HepG2 (cell line): ENCODE results near the gene LAMB4. TPM values are rescaled to one million over a fixed set of nuclear protein-coding genes. Genes with fewer than 3 reads are reported as not detected.
A peak's percentile ranks its signal among the peaks of the same experiment; 100 is the strongest.

Experiments used
- BCL3 ChIP-seq: sonication (generic); formaldehyde crosslinking; IDR thresholded peaks from 2 replicates; pipeline ENCODE4 v1.5.1; 2020; ENCODE audit warnings: mild to moderate bottlenecking, missing genetic modification reagents, moderate library complexity
- EEA1 ChIP-seq: sonication (generic); formaldehyde crosslinking; IDR thresholded peaks from 2 replicates; pipeline ENCODE4 v1.5.1; 2020; ENCODE audit warnings: mild to moderate bottlenecking, missing genetic modification reagents, borderline replicate concordance
- EED ChIP-seq: sonication (generic); formaldehyde crosslinking; IDR thresholded peaks from 2 replicates; pipeline ENCODE4 v1.5.0; 2020; ENCODE audit warnings: mild to moderate bottlenecking, missing genetic modification reagents
- GPBP1L1 ChIP-seq: sonication (generic); formaldehyde crosslinking; IDR thresholded peaks from 2 replicates; pipeline ENCODE4 v1.5.0; 2020; ENCODE audit warnings: mild to moderate bottlenecking, missing genetic modification reagents
- KLF12 ChIP-seq: sonication (generic); formaldehyde crosslinking; IDR thresholded peaks from 2 replicates; pipeline ENCODE4 v1.4.0; 2020; ENCODE audit warnings: missing genetic modification reagents, borderline replicate concordance
- KLF15 ChIP-seq: sonication (generic); formaldehyde crosslinking; IDR thresholded peaks from 2 replicates; pipeline ENCODE4 v1.8.1; 2023; ENCODE audit warnings: borderline replicate concordance, mild to moderate bottlenecking, inconsistent platforms, missing genetic modification reagents, mixed read lengths
- MXD1 ChIP-seq: sonication (generic); formaldehyde crosslinking; IDR thresholded peaks from 2 replicates; pipeline ENCODE4 v1.4.0; 2020; ENCODE audit warnings: mild to moderate bottlenecking, missing genetic modification reagents
- NCOR1 ChIP-seq: fragments of 200-600 bp; sonication (generic); IDR thresholded peaks from 2 replicates; pipeline ENCODE4 v1.7.0; 2017; ENCODE audit warnings: antibody characterized with exemption, low read length, borderline replicate concordance
- PITX1 ChIP-seq: sonication (generic); formaldehyde crosslinking; IDR thresholded peaks from 2 replicates; pipeline ENCODE4 v1.5.1; 2020; ENCODE audit warnings: mild to moderate bottlenecking, missing genetic modification reagents
- POLR2A ChIP-seq, 2 experiments: IDR thresholded peaks; 2 replicates each; pipeline ENCODE4 v1.6.1; 2011; ENCODE audit warnings: low read depth in 2 of 2, low read length in 2 of 2, mild to moderate bottlenecking in 1 of 2, moderate library complexity in 1 of 2; ENCODE audit not compliant: insufficient read depth in 1 of 2
- POLR2AphosphoS2 ChIP-seq: IDR thresholded peaks from 2 replicates; pipeline ENCODE4 v1.6.1; 2011; ENCODE audit warnings: low read depth, low read length, improper control_type of control experiment
- PRMT3 ChIP-seq: sonication (generic); formaldehyde crosslinking; IDR thresholded peaks from 2 replicates; pipeline ENCODE4 v1.8.1; 2022; ENCODE audit warnings: low read depth, mild to moderate bottlenecking, moderate library complexity, missing genetic modification reagents, borderline replicate concordance
- RARA ChIP-seq: IDR thresholded peaks from 2 replicates; pipeline ENCODE4 v1.6.1; 2016; ENCODE audit warnings: missing genetic modification reagents, missing compliant biosample characterization
- RFX1 ChIP-seq: fragments of 450-650 bp; IDR thresholded peaks from 2 replicates; pipeline ENCODE4 v1.6.1; 2017
- SALL1 ChIP-seq: sonication (generic); formaldehyde crosslinking; IDR thresholded peaks from 2 replicates; pipeline ENCODE4 v1.8.0; 2022; ENCODE audit warnings: mild to moderate bottlenecking, missing genetic modification reagents
- ZHX1 ChIP-seq: sonication (generic); formaldehyde crosslinking; IDR thresholded peaks from 2 replicates; pipeline ENCODE4 v1.8.1; 2022; ENCODE audit warnings: low read depth, mild to moderate bottlenecking, missing genetic modification reagents
- ZNF253 ChIP-seq: sonication (generic); formaldehyde crosslinking; IDR thresholded peaks from 2 replicates; pipeline ENCODE4 v1.8.0; 2022; ENCODE audit warnings: mild to moderate bottlenecking, missing genetic modification reagents, borderline replicate concordance
- ZNF350 ChIP-seq: sonication (generic); formaldehyde crosslinking; IDR thresholded peaks from 2 replicates; pipeline ENCODE4 v1.4.0; 2020; ENCODE audit warnings: mild to moderate bottlenecking, low read depth, missing genetic modification reagents, borderline replicate concordance
- ZNF749 ChIP-seq: sonication (generic); formaldehyde crosslinking; IDR thresholded peaks from 2 replicates; pipeline ENCODE4 v1.8.0; 2022; ENCODE audit warnings: mild to moderate bottlenecking, missing genetic modification reagents, moderate library complexity, borderline replicate concordance
- ZNF768 ChIP-seq: sonication (generic); formaldehyde crosslinking; IDR thresholded peaks from 2 replicates; pipeline ENCODE4 v1.4.0; 2020; ENCODE audit warnings: missing genetic modification reagents
- polyA plus RNA-seq, 8 experiments: library from polyadenylated mRNA; depleted of rRNA in 3 of 8; stranded (reverse) in 7 of 8; unstranded in 1 of 8; fragments of >200 nt; fragmentation: Illumina TruSeq in 4 of 8; extraction: Trizol in 4 of 8; gene quantifications; 2 replicates each; pipeline versions ENCODE4 v1.2.1 to v1.2.3, GENCODE V29; 2011 to 2016; ENCODE audit warnings: low read depth in 4 of 8, missing spikeins in 1 of 8, mixed read lengths in 1 of 8; ENCODE audit not compliant: insufficient read depth in 1 of 8
- total RNA-seq, 5 experiments: library from RNA; depleted of rRNA; stranded (reverse); fragments of >200 nt; fragmentation: Illumina TruSeq; extraction: Trizol; gene quantifications; 2 replicates each; pipeline ENCODE4 v1.2.3, GENCODE V29; 2016; ENCODE audit warnings: low read depth in 1 of 5

The LAMB4 gene
- total and polyA plus RNA-seq, 2 of the 13 experiments (the other 11 are each of a cell fraction or from before 2014, with no cell fraction given), result 0.05 TPM; not detected in 1

GRCh38 chr7:108012499-108013430, 117.4 kb downstream of the LAMB4 start (continued):
- TF ChIP-seq PRMT3 (CRISPR knock-in tag) (no peak), ZNF350 (CRISPR knock-in tag) (no peak), RFX1 (no peak), MXD1 (CRISPR knock-in tag) (no peak), RARA (CRISPR knock-in tag) (peak; percentile 84; the same call in 1 of the 2 replicates), ZNF768 (no peak), KLF15 (no peak), EEA1 (CRISPR knock-in tag) (no peak), NCOR1 (peak; percentile 90), KLF12 (CRISPR knock-in tag) (no peak), EED (CRISPR knock-in tag) (no peak), GPBP1L1 (CRISPR knock-in tag) (no peak), BCL3 (CRISPR knock-in tag) (no peak), ZNF749 (no peak), ZNF253 (CRISPR knock-in tag) (no peak), PITX1 (peak; percentile 71), POLR2AphosphoS2 (no peak), POLR2A (IDR thresholded peaks at IDR 0.05; ENCODE audit: insufficient read depth in 1 of 2, low read depth in 2 of 2, low read length in 2 of 2) (no peak), ZHX1 (CRISPR knock-in tag) (no peak), SALL1 (CRISPR knock-in tag) (peak; percentile 53; the same call in 1 of the 2 replicates)
